Thyroid gland (tissue), 4 donors: Measurements from ENCODE around the gene PRICKLE1.

Experiments
- POLR2A ChIP-seq, 2 donors: fragments of 450-650 bp; IDR thresholded peaks; one replicate each; pipeline ENCODE4 v1.6.1; 2017; ENCODE audit warnings: antibody characterized with exemption in 2 of 2, mild to moderate bottlenecking in 2 of 2, moderate library complexity in 1 of 2
- TF ChIP-seq, protein P1 (sequence below), 6 experiments: fragments of 200-600 bp in 3 of 6; fragments of 450-650 bp in 3 of 6; sonication (generic) in 3 of 6; IDR thresholded peaks; one replicate each; pipeline ENCODE4 v1.5.1; 2016 to 2019; ENCODE audit warnings: antibody characterized with exemption in 6 of 6, mild to moderate bottlenecking in 2 of 6, inconsistent platforms in 1 of 6, moderate library complexity in 1 of 6

- no peak for TF ChIP-seq POLR2A (IDR thresholded peaks at IDR 0.05)
- TF ChIP-seq, protein P1, sequence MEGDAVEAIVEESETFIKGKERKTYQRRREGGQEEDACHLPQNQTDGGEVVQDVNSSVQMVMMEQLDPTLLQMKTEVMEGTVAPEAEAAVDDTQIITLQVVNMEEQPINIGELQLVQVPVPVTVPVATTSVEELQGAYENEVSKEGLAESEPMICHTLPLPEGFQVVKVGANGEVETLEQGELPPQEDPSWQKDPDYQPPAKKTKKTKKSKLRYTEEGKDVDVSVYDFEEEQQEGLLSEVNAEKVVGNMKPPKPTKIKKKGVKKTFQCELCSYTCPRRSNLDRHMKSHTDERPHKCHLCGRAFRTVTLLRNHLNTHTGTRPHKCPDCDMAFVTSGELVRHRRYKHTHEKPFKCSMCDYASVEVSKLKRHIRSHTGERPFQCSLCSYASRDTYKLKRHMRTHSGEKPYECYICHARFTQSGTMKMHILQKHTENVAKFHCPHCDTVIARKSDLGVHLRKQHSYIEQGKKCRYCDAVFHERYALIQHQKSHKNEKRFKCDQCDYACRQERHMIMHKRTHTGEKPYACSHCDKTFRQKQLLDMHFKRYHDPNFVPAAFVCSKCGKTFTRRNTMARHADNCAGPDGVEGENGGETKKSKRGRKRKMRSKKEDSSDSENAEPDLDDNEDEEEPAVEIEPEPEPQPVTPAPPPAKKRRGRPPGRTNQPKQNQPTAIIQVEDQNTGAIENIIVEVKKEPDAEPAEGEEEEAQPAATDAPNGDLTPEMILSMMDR (IDR thresholded peaks at IDR 0.05): no peak
These were observed 3.3 kb downstream of the PRICKLE1 start for GRCh38 chr12:42586268-42586667.
